Measurements from ENCODE around the gene KISS1R.

GRCh38 chr19:903266-903797, 13.8 kb upstream of the KISS1R start:
- no peak for TF ChIP-seq CTCF (IDR thresholded peaks at IDR 0.05)
- no peak for TF ChIP-seq EP300 (IDR thresholded peaks at IDR 0.05; ENCODE audit: low read depth)
- TF ChIP-seq POLR2A (IDR thresholded peaks at IDR 0.05) = no peak
- no peak for TF ChIP-seq POLR2AphosphoS5 (IDR thresholded peaks at IDR 0.05)
